ENCODE measurements around the gene RPTOR.
A peak's percentile ranks its signal among the peaks of the same experiment; 100 is the strongest.

RPTOR gene

DNA sequence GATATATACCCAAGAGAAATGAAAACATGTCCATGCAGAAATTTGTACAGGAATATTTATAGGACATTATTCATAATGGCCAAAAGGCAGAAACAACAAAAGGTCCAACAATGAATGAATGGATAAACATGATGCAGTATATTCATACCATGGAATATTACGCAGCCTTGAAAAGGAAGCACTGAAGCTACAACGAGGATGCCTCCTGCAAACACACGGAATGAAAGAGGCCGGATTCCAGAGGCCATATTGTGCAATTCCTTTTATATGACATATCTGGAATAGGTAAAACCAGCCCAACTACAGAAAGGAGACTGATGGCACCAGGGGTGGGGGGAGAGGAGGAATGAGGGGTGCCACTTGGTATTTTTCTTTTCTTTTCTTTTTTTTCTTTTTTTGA is 432.5 kb downstream of the RPTOR start:
- Histone ChIP-seq H4K20me1 (peaks cover 0 to 16% (median 0%) of the 10 kb centered on the region in 11 experiments; a peak in 5 of 22 replicates), H3K36me3 (no peaks in the 10 kb centered on the region), H3K4me2 (no peak overlapping the region), H3K4me1 (peaks cover 0 to 24% (median 16%) of the 10 kb centered on the region in 10 experiments; a peak in 14 of 20 replicates), H3K9ac (no peak overlapping the region), H3K9me3 (replicated peaks in 1 of 11) (no peaks in the 10 kb centered on the region), H3K27me3 (peaks cover 11 to 46% (median 25%) of the 10 kb centered on the region in 11 experiments; a peak in 20 of 22 replicates), H3K4me3 (no peak overlapping the region), H3K27ac (no peak overlapping the region)
- TF ChIP-seq Cebpa-rat (IDR thresholded peaks at IDR 0.05), result peak in 1 of 11 experiments; percentile 16; a peak in 1 of 22 replicates

GRCh38 chr17:80978499-80979497 is 434.2 kb downstream of the RPTOR start:
- no peaks in the 10 kb centered on the region for H3K36me3 ChIP-seq
- peaks cover 20 to 49% (median 36%) of the 10 kb centered on the region in 11 experiments; a peak in 20 of 22 replicates for H3K27me3 ChIP-seq
- no peak for TF ChIP-seq Cebpa-rat (IDR thresholded peaks at IDR 0.05)
- H3K27ac ChIP-seq, result no peak overlapping the region
- H3K9ac ChIP-seq, result peak overlapping the region in 1 of 11 experiments; percentile 31; a peak in 1 of 22 replicates
- H3K4me2 ChIP-seq, result peak overlapping the region in 8 of 11 experiments; percentile 18 to 69 (median 40); a peak in 13 of 22 replicates
- no peaks in the 10 kb centered on the region for H3K9me3 ChIP-seq (replicated peaks in 1 of 11)
- peaks cover 0 to 23% (median 0%) of the 10 kb centered on the region in 11 experiments; a peak in 5 of 22 replicates for H4K20me1 ChIP-seq
- H3K4me1 ChIP-seq, result peaks cover 0 to 21% (median 11%) of the 10 kb centered on the region in 10 experiments; a peak in 12 of 20 replicates
- H3K4me3 ChIP-seq, result no peak overlapping the region

DNA sequence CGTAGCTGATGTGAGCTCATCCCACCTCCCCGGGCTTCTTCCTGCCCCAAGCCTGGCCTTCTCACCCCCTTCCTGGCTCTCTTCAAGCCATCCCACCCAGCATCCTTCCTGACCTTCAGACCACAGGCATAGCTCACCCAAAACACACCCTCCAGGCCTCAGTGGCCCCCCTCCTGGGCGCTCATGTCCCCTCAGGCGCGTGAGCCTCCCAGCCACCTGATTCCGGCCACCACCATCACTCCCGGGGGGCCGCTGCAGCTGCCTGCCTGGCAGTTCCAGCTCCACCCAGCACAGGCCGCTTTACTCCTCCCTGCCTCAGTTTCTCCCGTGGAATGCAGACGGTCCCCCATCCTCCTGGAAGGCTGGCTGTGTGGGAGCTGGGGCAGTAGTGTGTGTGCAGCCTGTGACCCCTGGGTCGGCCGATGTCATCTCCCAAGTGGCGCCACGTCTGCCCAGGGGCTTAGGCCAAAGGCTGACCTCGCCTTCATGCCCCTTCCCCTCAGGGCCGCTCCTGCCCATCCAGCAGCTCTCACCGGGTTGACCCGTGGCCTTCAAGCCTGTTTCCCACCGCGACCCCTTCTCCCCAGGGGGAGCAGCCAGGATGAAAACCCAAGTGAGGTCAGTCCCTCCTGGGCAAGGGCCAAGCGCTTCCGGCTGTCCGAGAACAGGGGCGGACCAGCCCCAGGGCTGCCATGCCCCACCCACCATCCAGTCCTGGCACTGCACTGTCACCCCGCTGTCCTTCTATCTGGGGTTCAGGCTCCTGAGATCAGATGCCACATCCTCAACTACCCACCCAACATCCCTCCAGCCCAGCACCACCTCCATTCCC is 435.1 kb downstream of the RPTOR start:
- no peak overlapping the region for H3K27ac ChIP-seq
- no peaks in the 10 kb centered on the region for H3K9me3 ChIP-seq (replicated peaks in 1 of 11)
- peak overlapping the region in 2 of 11 experiments; percentile 30 to 31; a peak in 2 of 22 replicates for H3K9ac ChIP-seq
- no peak for TF ChIP-seq Cebpa-rat (IDR thresholded peaks at IDR 0.05)
- H3K4me2 ChIP-seq, result peak overlapping the region in 8 of 11 experiments; percentile 18 to 69 (median 40); a peak in 14 of 22 replicates
- no peaks in the 10 kb centered on the region for H3K36me3 ChIP-seq
- H3K4me1 ChIP-seq, result peaks cover 0 to 24% (median 11%) of the 10 kb centered on the region in 10 experiments; a peak in 12 of 20 replicates
- H4K20me1 ChIP-seq, result peaks cover 0 to 23% (median 0%) of the 10 kb centered on the region in 11 experiments; a peak in 5 of 22 replicates
- no peak overlapping the region for H3K4me3 ChIP-seq
- H3K27me3 ChIP-seq, result peaks cover 21 to 56% (median 44%) of the 10 kb centered on the region in 11 experiments; a peak in 20 of 22 replicates

GRCh38 chr17:80980397-80981061 is 435.9 kb downstream of the RPTOR start:
- TF ChIP-seq Cebpa-rat (IDR thresholded peaks at IDR 0.05), result no peak
- Histone ChIP-seq H3K9ac (no peak overlapping the region), H3K4me1 (peaks cover 0 to 24% (median 11%) of the 10 kb centered on the region in 10 experiments; a peak in 12 of 20 replicates), H3K27me3 (peaks cover 25 to 64% (median 51%) of the 10 kb centered on the region in 11 experiments), H3K4me2 (peak overlapping the region in 9 of 11 experiments; percentile 33 to 81 (median 54); a peak in 11 of 22 replicates), H3K36me3 (no peaks in the 10 kb centered on the region), H4K20me1 (peaks cover 0 to 23% (median 0%) of the 10 kb centered on the region in 11 experiments; a peak in 5 of 22 replicates), H3K4me3 (no peak overlapping the region), H3K9me3 (replicated peaks in 1 of 11) (no peaks in the 10 kb centered on the region), H3K27ac (no peak overlapping the region)

GRCh38 chr17:80981062-80981902 is 436.6 kb downstream of the RPTOR start:
- Histone ChIP-seq H3K27ac (no peak overlapping the region), H3K4me1 (peaks cover 5 to 29% (median 17%) of the 10 kb centered on the region in 10 experiments), H3K9ac (no peak overlapping the region; a peak in 1 of 22 replicates), H4K20me1 (peaks cover 0 to 23% (median 0%) of the 10 kb centered on the region in 11 experiments; a peak in 5 of 22 replicates), H3K4me2 (peak overlapping the region; percentile 33 to 81 (median 54); a peak in 18 of 22 replicates), H3K4me3 (0 out of 20 replicates have a peak overlapping the region, but pooled peaks of 1 of the 10 experiments have one; percentile 24), H3K27me3 (peaks cover 32 to 71% (median 59%) of the 10 kb centered on the region in 11 experiments), H3K9me3 (replicated peaks in 1 of 11) (no peaks in the 10 kb centered on the region), H3K36me3 (no peaks in the 10 kb centered on the region)
- no peak for TF ChIP-seq Cebpa-rat (IDR thresholded peaks at IDR 0.05)

DNA sequence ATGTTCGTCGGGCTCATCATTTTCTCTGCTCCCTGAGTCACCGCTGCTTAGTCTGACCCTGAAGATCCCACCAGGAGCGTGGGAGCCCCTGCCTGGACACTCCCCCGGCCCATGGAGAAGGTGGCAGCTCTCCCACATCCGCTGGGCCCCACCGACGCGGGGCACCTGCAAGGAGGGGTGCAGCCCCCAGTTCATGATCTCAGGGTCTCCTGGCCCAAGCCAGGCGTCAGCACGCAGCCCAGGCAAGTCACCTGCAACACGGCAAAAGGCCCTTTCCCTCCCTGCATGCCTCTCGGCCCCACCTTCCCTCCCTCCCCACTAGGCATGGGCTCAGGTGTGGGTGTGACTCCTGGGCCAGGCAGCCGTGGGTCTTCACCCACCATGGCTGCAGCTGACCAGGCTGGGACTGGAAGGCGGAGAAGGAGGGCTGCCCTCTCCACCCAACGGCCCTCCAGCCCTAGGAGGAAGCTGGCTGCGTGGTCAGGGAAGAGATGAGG is 437.3 kb downstream of the RPTOR start:
- no peaks in the 10 kb centered on the region for H3K36me3 ChIP-seq
- no peak overlapping the region for H3K27ac ChIP-seq
- no peak overlapping the region for H3K9ac ChIP-seq
- no peak for TF ChIP-seq Cebpa-rat (IDR thresholded peaks at IDR 0.05)
- H3K4me2 ChIP-seq, result no peak overlapping the region
- peaks cover 38 to 78% (median 66%) of the 10 kb centered on the region in 11 experiments for H3K27me3 ChIP-seq
- H3K4me3 ChIP-seq, result no peak overlapping the region
- H3K4me1 ChIP-seq, result peaks cover 12 to 36% (median 24%) of the 10 kb centered on the region in 10 experiments
- H3K9me3 ChIP-seq (replicated peaks in 1 of 11), result no peaks in the 10 kb centered on the region
- H4K20me1 ChIP-seq, result peaks cover 0 to 27% (median 5%) of the 10 kb centered on the region in 11 experiments; a peak in 9 of 22 replicates

DNA sequence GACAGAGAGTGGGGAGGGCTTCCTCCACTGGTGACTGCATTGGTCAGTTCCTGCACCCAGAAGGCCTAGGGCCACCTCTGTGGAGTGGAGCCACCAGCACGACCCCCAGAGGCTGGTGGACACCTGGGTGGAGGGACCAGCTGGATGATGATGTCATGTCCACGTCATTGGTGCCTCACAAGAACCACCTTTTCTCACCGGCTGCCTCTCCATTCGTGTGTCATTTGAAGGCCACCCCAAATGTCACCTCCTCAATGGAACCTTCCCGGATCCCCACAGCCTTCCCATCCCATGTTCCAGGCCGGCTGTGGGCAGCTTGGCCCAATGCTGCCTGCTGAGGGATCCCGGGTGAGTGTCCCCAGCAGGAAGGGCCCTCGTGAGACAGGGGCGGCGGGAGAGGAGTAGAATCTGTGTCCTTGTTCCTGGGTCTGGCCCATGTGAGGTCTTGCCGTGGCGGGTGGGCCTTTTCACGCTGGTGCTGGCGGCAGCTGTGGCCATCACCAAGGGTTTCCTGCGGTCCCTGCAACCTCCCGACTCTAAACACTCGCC is 437.9 kb downstream of the RPTOR start:
- H3K4me3 ChIP-seq, result no peak overlapping the region
- no peaks in the 10 kb centered on the region for H3K36me3 ChIP-seq
- H3K4me1 ChIP-seq, result peaks cover 17 to 41% (median 29%) of the 10 kb centered on the region in 10 experiments
- no peak overlapping the region for H3K27ac ChIP-seq
- H3K27me3 ChIP-seq, result peaks cover 40 to 84% (median 71%) of the 10 kb centered on the region in 11 experiments
- peaks cover 0 to 33% (median 10%) of the 10 kb centered on the region in 11 experiments; a peak in 12 of 22 replicates for H4K20me1 ChIP-seq
- no peaks in the 10 kb centered on the region for H3K9me3 ChIP-seq (replicated peaks in 1 of 11)
- TF ChIP-seq Cebpa-rat (IDR thresholded peaks at IDR 0.05), result no peak
- no peak overlapping the region for H3K9ac ChIP-seq
- H3K4me2 ChIP-seq, result no peak overlapping the region

Measured in BLaER1 treated with 17β-estradiol and CSF1 and Interleukin-3, amounts not matched to agents 10 nM and 100 nM (cell line).